ENCODE data around the gene CD40.
"Not testable (repeated sequence)": the region's sequence is repeated elsewhere in the genome, so short reads cannot be mapped to it uniquely, and the experiment has no call there.

CD40 gene

DNA sequence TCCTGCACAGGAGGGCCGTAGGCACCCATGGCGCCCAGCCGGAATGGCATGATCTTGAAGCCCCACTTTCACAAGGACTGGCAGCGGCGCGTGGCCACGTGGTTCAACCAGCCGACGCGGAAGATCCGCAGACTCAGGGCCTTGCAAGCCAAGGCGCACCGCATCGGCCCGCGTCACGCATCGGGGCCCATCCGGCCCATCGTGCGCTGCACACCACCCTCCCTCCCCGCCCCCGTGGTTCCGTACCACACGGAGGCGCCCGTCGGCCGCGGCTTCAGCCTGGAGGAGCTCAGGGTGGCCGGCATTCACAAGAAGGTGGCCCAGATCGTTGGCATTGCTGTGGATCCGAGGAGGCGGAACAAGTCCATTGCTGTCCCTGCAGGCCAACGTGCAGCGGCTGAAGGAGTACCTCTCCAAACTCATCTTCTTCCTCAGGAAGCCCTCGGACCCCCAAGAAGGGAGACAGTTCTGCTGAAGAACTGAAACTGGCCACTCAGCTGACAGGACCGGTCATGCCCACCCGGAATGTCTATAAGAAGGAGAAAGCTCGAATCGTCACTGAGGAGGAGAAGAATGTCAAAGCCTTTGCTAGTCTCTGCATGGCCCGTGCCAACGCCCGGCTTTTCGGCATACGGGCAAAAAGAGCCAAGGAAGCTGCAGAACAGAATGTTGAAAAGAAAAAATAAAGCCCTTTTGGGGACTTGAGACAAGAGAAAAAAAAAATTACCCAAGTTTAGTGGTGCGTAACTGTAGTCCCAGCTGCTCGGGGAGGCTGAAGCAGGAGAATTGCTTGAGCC, 18.4 kb upstream of the CD40 start:
- no peak for DNase-seq

DNA sequence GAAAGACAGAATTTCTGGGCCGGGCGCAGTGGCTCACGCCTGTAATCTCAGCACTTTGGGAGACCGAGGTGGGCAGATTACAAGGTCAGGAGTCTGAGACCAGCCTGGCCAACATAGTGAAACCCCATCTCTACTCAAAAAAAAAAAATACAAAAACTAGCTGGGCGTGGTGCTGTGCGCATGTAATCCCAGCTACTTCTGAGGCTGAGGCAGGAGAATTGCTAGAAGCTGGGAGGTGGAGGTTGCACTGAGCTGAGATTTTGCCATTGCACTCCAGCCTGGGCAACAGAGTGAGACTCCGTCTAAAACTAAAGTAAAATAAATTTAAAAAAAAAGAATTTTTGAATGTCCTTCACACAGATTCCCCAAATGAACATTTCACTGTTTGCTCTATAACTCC, 17.7 kb upstream of the CD40 start:
- DNase-seq = not testable (repeated sequence)

DNA sequence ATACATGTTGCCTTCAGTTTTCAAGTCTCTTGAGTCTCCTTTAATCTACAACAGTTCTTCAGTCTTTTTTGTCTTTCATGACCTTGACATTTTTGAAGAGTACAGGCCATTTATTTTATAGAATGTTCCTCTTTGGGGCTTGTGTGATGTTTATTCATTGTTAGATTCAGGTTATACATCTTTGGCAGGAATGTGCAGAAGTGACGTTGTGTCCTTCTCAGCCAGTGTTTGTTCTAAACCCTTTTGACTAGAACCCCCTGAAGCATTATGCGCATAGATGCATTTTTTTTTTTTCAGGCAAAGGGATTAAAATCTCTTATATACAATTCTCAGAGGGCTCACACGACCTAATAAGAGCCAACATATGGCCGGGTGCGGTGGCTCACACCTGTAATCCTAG, 17.1 kb upstream of the CD40 start:
- no peak for DNase-seq

DNA sequence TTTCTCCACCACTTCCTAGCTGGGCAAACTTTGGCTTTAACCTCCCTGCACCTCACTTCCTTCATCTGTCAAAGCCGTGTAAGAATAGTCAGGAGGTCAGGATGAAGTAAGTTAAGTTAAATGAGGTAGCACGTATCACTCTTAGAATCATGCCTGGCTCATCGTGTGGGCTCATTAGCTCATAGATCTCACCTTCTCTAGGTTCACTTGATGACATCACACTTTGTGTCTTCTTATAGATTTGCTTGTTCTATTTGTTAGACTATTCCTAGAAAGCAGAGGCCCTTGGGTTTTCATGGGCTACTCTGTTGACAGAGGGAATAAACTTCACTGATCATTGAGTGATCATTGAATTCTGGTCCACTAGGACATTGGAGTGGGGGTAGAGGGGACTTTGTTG, 16.2 kb upstream of the CD40 start:
- no peak for DNase-seq

DNA sequence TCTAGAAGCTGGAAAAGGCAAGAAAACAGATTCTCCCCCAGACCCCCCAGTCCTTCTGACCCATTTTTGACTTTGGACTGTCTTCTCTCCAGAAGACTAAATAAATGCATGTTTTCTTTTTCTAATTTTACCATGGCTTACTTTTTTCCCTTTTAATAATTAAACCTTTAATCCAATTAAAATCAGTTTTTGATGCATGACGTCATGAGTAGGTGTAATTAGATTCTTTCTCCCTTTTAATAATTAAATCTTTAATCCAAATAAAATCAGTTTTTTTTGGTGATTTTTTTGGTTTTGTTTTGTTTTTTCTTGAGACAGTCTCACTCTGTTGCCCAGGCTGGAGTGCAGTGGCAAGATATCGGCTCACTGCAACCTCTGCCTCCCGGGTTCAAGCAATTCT, 15.2 kb upstream of the CD40 start:
- DNase-seq = no peak

DNA sequence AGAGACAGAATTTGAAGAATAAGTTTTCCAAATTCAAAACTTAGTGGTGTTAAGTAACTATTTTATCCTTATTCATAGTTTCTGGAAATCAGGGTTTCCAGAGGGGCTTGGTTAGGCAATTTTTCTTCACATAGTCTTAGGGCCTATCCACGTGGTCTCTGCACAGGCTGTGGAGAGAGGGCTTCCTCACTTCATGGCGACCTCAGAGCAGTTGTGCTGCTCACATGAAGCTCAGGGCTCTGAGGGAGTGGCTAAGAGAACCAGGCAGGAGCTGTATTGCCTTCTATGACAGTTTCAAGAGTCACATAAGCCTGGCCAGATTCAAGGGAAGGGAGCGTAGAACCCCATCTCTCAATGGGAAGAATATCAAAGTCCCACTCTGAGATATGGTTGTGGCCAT, 13.9 kb upstream of the CD40 start:
- DNase-seq = no peak

DNA sequence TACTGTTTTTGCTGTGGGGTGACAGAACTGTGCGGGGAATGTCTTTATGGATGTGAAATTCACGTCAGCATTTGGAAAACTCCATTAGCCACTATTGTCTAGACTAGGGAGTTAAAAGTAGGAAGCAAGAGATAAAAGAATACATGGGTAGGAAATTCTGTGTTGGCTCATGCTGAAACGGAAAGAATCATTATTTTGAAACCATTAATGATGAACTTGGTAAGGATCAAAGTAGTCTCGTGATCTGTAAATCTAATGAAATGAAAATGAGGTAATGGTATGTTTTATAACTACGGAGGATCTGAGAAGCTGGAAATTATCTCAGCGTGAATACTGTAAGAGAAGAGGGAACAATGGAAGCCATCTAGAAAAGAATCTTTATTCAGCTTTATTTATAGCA, 11.1 kb upstream of the CD40 start:
- peak; percentile 87 for DNase-seq

DNA sequence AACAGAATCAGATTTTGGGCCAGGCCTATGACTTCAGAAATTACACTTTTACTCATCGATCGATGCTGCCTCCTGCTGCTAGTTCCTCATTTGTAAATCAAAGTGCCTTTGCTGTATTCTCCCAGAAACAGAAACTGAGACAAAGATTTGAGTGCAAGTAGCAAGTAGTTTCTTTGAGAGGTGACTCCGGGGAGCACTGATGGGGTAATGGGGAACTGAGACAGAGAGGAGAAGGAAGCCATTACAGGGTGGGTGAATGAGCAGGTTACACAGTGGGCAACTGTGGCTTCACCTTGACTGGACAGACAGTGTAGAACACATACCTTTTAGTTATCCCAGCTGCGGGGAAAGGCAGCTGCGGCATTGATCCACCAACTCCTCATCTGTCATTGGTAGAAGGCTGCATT, 9.7 kb upstream of the CD40 start:
- DNase-seq = no peak

DNA sequence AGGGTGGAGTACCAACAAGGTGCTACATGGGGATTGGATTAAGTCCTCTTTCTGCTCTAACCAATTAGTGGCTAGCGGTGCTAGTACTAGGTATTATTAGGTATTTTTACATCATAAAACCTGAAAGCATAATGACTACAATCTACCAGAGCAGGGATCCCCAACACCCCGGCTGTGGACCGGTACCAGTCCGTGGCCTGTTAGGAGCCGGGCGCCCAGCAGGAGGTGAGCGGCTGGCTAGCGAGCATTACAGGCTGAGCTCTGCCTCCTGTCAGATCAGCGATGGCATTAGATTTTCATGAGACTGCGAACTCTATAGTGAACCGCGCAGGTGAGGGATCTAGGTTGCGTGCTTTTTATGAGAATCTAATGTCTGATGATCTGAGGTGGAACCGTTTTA, 9.1 kb upstream of the CD40 start:
- DNase-seq = no peak

DNA sequence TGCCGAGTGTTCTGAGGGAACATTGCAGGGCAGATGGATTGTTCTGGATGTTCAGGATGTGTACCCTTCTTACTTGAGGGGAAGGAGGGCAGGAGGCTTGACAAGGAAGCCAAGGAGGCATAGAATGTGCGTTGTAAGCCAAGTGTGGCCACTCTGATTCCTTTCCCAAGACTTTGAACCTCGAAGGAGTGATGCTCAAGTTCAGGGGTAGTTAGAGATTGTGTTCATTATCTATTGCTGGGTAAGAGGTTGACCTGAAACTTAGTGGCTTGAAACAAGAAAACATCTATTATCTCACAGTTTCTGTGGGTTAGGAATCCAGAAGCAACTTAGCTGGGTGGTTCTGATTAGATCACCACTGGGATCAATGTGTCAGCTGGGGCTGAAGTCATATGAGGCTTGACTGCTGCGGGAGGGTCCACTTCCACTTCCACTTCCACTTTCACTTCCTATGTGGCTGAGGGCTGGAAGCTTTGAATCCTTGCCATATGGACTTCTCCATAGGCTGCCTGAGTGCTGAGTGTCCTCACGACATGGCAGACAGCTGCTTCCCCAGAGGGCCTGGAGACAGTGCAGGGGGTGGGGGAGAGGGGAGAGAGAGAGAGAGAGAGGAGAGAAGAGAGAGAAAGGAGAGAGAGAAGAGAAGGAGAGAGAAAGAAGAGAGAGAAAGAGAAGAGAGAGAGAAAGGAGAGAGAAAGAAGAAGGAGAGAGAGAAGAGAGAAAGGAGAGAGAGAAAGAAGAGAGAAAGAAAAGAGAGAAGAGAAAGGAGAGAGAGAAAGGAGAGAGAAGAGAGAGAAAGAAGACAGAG, 6.9 kb upstream of the CD40 start:
- no peak for DNase-seq

DNA sequence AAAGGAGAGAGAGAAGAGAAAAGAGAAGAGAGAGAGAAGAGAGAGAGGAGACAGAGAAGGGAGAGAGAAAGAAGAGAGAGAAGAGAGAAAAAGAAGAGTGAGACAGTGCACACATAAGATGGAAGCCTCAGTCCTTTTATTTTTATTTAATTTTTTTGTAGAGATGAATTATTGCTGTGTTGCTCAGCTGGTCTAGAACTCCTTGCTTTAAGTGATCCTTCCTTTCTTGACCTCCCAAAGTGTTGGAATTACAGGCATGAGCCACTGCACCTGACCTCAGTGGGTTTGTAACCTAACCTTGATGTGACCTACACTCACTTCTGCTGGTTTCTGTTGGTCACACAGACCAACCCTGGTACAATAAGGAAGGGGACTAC, 6.3 kb upstream of the CD40 start:
- no peak for DNase-seq

DNA sequence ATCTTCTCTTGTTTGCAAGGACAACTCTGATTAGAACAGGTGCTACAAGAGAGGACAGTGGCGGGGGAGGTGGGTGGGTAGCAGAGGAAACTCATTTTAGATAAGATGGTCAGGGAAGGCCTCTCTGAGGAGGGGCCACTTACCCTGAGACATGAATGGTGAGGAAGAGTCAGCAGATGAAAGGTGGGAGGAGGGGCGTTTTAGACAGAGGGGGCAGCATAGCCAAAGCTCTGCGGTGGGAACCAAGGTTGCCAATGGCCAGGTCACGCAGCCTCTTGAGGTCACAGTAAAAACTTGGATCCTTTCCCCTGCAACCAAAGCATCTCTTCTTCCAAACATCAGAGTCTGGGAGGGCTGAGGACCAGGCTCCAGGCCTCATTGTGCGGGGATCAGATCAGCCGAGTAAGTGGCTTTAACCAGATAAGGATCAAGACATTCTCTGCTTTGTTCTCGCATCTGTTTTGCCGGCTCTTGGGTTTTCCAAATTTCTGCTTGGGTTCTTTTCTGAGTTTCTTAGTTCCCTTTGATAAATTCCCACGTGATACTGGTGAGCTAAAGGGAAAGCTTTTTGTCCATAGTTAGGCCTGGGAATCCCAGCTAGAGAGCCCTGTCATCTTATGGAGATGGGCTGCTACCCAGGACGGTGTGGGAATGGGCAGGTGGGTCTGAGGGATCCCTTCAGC, 5.5 kb upstream of the CD40 start:
- DNase-seq = no peak

DNA sequence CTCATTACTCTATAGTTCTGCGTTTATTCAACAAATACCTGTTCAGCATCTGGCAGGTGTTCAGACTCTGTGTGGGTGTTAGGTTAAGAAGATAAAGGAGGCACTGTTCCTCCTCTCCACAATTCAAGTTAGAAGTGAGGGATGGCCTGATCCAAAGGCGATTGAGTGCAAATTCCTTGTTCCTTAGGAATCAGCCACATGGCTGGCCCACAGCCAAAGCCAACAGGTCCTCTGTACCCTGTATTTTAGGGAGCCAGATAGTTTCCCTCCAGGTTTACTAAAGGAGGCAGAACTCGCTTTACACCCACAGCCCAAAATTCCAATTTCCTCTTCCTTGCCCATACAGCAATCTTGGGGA, 5.0 kb upstream of the CD40 start:
- DNase-seq = no peak

DNA sequence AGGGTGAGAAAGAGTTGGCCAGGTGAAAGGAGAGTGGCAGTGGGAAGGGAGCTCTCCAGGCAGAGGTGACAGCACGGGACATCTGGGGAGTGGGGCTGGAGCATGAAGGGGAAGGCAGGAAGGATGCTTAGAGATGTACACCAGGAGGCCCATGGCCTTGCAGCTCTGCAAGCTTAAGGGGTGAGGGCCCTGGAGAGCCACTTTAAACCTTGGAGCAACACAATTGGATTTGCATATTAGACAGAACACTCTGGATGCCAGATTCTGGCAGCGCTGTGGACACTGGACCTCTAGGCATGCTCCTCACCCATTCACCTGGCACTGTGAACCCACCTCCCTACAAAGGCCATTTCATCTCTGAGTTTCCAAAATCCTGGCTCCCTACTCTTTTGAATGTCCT, 3.7 kb upstream of the CD40 start:
- DNase-seq = no peak

DNA sequence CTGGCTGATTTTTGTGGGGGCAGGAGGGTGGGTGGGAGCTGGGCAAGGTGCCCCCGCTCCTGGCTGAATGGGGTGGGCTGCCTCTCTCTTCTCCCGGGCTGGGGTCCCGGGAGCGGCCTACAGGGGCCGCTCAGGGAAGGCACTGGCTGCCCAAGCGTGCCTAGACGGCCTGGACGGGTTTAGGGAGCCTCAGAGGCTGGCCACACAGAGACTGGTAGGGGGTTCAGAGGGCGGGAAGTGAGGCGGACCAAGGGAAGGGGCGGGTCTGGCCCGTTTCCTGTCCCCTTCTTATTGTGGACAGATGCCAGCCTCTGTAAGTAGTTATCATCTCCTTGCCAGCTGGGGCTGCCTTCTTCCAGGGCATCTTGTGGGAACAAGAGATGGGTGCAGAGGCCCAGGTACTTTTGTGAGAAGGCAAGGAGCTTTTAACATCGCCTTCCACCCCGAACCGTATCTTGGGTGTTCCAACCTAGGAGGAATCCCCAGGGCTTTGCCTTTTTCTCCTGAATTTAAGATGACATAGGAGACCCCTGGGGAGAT, 437 bp downstream of the CD40 start:
- DNase-seq = no peak

DNA sequence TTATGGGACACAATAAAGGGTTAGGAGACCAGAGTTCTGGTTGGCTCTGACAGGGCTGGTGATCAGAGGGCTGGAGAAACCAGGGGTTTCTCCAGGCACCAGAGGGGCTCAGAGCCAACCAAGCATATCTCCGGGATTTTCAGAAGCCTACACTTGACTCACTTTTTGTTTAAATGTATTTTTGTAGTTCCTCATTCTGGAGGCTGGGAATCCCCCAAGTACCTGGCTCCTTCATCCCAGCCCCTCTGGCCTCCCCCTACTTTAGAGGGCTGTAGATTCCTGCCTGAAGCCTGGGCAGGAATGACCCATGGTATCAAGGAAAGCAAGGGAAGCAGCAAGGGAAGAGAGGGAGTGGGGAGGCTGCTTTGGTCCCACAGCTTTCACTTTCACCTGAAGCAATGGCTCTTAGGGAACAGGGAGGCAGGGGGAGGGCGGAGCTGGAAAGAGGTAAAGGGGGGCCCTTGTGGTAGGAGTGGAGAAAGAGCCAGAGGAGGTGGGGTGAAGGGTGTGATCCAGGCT, 973 bp downstream of the CD40 start:
- DNase-seq = no peak

DNA sequence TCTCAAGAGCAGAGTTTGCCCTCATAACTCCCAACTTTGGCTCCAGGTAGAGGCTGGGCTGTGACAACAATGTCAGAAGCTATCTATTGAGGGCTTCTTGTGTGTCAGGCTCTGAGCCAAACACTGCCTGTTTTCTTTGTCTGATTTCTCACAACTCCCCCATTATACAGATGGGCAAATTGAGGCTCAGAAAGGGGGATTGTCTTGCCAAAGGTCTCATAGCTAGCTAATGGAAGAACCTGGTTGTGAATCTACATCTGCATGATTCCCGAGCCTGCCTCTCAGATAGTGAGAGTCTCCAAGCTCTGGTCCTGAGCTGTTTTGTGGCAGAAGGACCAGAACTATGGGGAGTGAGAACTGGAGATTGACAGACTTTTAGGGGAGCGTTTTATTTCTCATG, 1.4 kb downstream of the CD40 start:
- no peak for DNase-seq

DNA sequence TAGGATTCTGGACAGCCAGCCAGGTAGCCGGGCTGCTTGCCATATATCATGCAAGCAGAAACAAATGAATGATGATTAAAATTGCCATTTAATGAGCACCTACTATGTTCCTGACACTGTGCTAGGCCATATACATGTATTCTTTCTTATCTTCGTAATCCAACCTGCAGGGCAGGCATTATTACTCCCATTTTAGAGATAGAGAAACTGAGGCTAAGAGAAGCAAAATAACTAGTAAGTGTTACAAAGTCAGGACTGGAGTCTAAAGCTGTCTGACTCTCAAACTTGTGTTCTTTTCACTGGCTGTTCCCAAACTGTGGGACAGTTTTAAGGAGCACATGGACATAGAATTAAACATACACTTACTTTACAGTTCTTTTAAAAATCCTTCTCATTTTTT, 2.0 kb downstream of the CD40 start:
- no peak for DNase-seq

DNA sequence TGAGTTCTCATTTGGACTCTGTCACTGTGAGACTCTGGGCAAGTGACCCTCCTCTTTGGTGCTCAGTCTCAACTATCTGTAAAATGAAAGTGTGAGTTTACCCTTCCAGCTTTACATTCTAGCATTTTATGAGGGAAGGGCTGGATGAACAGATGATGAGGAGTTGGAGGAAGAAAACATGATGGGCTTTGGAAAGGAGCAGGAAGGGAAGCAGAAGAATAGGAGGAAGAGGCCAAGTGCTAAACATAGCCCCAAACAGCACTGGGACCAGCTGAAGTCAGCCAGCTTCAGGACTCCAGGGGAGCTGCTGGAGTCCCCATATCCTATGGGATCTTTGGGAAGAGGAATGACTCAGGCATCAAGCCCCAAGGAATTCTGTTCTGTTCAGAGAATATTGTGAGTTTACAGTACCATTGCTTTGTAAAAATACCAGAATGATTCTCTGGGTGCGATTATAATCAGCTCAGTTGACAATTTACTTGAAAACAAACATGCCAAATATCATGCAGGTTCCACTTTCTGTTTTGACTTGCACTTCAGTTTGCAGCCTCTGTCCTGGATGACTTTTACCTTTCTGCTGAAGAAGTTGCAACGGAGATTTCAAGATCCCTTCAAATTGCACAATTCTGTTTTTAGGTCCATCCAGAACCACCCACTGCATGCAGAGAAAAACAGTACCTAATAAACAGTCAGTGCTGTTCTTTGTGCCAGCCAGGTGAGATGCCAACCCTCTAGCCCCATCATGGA, 3.2 kb downstream of the CD40 start:
- no peak for DNase-seq

DNA sequence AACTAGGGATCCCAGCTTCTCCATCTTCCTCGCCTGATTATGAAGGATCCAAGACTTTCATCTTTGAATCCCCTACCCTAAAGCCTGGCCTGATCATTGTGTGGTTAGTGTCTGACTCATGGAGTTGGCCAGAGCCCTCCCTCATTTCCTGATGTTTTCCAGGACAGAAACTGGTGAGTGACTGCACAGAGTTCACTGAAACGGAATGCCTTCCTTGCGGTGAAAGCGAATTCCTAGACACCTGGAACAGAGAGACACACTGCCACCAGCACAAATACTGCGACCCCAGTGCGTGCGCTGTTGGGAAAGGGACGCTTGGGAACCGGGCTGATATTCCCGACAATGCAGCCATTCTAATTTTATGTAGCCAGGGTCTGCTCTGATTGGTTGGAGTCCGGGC, 4.0 kb downstream of the CD40 start:
- DNase-seq = no peak

DNA sequence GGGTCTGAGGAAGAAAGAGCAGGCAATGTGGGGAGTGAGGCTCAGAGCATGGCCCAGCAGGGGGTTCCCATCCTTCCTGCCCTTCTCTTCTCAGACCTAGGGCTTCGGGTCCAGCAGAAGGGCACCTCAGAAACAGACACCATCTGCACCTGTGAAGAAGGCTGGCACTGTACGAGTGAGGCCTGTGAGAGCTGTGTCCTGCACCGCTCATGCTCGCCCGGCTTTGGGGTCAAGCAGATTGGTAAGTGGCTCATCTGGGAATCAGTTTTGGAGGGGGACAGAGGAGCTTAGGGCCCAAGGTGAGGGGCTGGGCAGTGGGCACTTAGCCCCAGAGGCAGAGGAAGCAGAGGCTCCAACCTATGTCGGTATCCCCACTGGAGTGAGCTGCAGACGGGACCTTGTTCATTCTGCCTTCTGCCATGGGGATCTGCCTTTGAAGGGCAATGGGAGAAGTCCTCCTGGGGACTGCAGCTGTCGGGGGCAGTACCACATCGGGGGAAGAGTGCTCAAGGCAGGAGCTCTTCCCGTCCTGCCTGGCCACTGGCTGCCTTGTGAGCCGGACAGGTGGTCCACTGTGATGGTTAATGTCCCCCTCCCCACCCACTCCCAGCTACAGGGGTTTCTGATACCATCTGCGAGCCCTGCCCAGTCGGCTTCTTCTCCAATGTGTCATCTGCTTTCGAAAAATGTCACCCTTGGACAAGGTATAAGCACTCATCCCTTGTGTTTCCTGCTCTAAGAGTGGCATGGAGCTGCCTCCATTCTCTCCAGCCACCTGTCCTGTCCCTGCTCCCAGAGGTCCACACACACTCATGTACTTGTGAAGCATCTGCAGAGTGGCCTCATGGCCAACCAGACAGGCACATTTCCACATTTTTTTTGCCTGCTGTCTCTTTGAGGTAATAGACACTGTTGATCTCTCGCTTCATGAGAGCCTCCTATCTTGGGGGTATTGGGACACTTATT, 4.7 kb downstream of the CD40 start:
- no peak for DNase-seq

Data from NCI-H2227 treated with DMSO at 0.1 percent for 48 hours (cell line).